Caco-2 (cell line): ENCODE data around the gene FMC1. TPM values are rescaled to one million over a fixed set of nuclear protein-coding genes. Genes with fewer than 3 reads are reported as not detected.
"Not testable (repeated sequence)": the region's sequence is repeated elsewhere in the genome, so short reads cannot be mapped to it uniquely, and the experiment has no call there.

Experiments used
- BruUV-seq: library from RNA; stranded (reverse); fragments of 400-500 nt; replicated peaks from 2 replicates; lab custom pipeline; 2021; lab: Mats Ljungman, UMichigan
- CTCF ChIA-PET: fragments of 300-600 bp; sonication (Branson Sonifier 250); formaldehyde crosslinking; loops from one replicate; lab custom pipeline; 2022; ENCODE audit warnings: antibody characterized with exemption; lab: Charles Lee
- POLR2A ChIA-PET: fragments of 300-600 bp; sonication (Branson Sonifier 250); formaldehyde crosslinking; loops from one replicate; lab custom pipeline; 2022; ENCODE audit warnings: antibody characterized with exemption; lab: Charles Lee
- DNase-seq, 2 experiments: peaks; one replicate each; pipeline versions ENCODE4 v3.0.0 to v3.0.0-alpha.2; 2020 to 2022
- H3K27me3 ChIP-seq: replicated peaks from 2 replicates; pipeline ENCODE4 v1.6.0; 2011; ENCODE audit warnings: low read length; ENCODE audit not compliant: control insufficient read depth, insufficient read depth
- H3K36me3 ChIP-seq: 2 replicates; pipeline ENCODE4 v1.5.1; 2011; ENCODE audit warnings: low read length; ENCODE audit not compliant: control insufficient read depth, insufficient read depth
- H3K4me1 ChIP-seq: fragments of 250-450 bp; sonication (Bioruptor Pico); 2 replicates; pipeline ENCODE4 v1.5.1; 2020; ENCODE audit warnings: mild to moderate bottlenecking
- H3K4me3 ChIP-seq: 2 replicates; pipeline ENCODE4 v1.5.1; 2011; ENCODE audit warnings: low read depth, mild to moderate bottlenecking, control low read depth, low read length
- H3K9me3 ChIP-seq: fragments of 250-450 bp; sonication (Bioruptor Pico); 2 replicates; pipeline ENCODE4 v1.5.1; 2020; ENCODE audit warnings: mild to moderate bottlenecking, moderate library complexity
- H3K27ac Mint-ChIP-seq: one replicate; pipeline ENCODE4 v1.8.0; 2022; ENCODE audit warnings: mixed read lengths; ENCODE audit not compliant: unreplicated experiment
- H3K27me3 Mint-ChIP-seq: one replicate; pipeline ENCODE4 v1.8.0; 2022; ENCODE audit warnings: mixed read lengths; ENCODE audit not compliant: insufficient read depth, unreplicated experiment
- H3K36me3 Mint-ChIP-seq: one replicate; pipeline ENCODE4 v1.8.0; 2022; ENCODE audit warnings: mild to moderate bottlenecking, mixed read lengths; ENCODE audit not compliant: insufficient read depth, unreplicated experiment
- H3K4me1 Mint-ChIP-seq: one replicate; pipeline ENCODE4 v1.8.0; 2022; ENCODE audit warnings: low read depth, mixed read lengths; ENCODE audit not compliant: unreplicated experiment
- H3K4me3 Mint-ChIP-seq: one replicate; pipeline ENCODE4 v1.8.0; 2022; ENCODE audit warnings: mild to moderate bottlenecking, moderate library complexity, mixed read lengths; ENCODE audit not compliant: unreplicated experiment
- H3K9me3 Mint-ChIP-seq: one replicate; pipeline ENCODE4 v1.8.0; 2022; ENCODE audit warnings: mixed read lengths; ENCODE audit not compliant: unreplicated experiment
- intact Hi-C: fragments of 100-400 bp; cut with micrococcal nuclease; formaldehyde crosslinking; loops from one replicate; pipeline ENCODE4 v1.10.0; 2022; ENCODE audit not compliant: unreplicated experiment
- total RNA-seq: library from RNA; stranded (reverse); gene quantifications from 2 replicates; pipeline ENCODE4 v1.2.3, GENCODE V29; 2022
- TF ChIP-seq, protein P1 (sequence below), 2 experiments: fragments of 200-600 bp in 1 of 2; IDR thresholded peaks; 1 replicate in 1 of 2; 2 replicates in 1 of 2; pipeline versions ENCODE4 v1.5.1 to v1.8.0; 2011 to 2022; ENCODE audit warnings: antibody characterized with exemption in 1 of 2, control low read depth in 1 of 2, inconsistent platforms in 1 of 2, low read depth in 1 of 2, low read length in 1 of 2, mild to moderate bottlenecking in 1 of 2, moderate library complexity in 1 of 2; ENCODE audit not compliant: insufficient read depth in 1 of 2, severe bottlenecking in 1 of 2, unreplicated experiment in 1 of 2

FMC1 gene
- total RNA-seq, 1 experiment from 2014 or later, result 15.1 TPM

DNA sequence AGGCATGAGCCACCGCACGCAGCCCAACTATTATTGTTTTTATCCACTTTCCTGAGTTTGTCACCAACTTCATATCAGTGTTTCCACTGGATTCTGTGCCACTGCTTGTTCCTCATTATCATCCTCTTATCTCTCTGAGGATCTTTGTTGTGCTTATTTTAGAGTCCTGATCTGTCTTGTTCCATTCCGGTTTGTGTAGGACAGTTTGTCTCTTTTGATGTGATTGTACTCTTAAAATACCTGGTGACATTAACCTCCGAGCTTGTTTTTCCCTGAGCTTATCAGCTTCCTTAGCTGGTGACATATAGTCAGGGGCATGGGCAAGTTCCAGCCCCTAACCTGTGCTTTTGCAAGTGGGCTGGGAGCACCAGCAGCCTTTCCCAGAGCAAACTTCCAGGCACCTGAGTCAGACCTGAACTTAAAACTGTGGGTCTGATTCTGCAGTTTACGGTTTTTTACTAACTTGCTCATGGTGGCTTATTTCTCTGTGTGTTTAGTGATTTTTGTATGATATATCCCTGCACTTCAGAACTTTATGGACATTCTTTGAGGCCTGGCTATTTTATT is 23.1 kb upstream of the FMC1 start:
- H3K4me3 ChIP-seq, result no peak overlapping the region
- H3K4me1 ChIP-seq, result peaks cover 16% of the 10 kb centered on the region
- intact Hi-C loops, result loop anchor here (2.0 kb wide), 1 partner anchor 43 kb away; no protein-coding TSS in a partner anchor
- H3K4me1 Mint-ChIP-seq, result peaks cover 16% of the 10 kb centered on the region
- TF ChIP-seq, protein P1, sequence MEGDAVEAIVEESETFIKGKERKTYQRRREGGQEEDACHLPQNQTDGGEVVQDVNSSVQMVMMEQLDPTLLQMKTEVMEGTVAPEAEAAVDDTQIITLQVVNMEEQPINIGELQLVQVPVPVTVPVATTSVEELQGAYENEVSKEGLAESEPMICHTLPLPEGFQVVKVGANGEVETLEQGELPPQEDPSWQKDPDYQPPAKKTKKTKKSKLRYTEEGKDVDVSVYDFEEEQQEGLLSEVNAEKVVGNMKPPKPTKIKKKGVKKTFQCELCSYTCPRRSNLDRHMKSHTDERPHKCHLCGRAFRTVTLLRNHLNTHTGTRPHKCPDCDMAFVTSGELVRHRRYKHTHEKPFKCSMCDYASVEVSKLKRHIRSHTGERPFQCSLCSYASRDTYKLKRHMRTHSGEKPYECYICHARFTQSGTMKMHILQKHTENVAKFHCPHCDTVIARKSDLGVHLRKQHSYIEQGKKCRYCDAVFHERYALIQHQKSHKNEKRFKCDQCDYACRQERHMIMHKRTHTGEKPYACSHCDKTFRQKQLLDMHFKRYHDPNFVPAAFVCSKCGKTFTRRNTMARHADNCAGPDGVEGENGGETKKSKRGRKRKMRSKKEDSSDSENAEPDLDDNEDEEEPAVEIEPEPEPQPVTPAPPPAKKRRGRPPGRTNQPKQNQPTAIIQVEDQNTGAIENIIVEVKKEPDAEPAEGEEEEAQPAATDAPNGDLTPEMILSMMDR (IDR thresholded peaks at IDR 0.05; ENCODE audit: insufficient read depth in 1 of 2, low read depth in 1 of 2, low read length in 1 of 2, severe bottlenecking in 1 of 2, unreplicated experiment in 1 of 2), result no peak
- no peak overlapping the region for H3K27ac Mint-ChIP-seq
- CTCF ChIA-PET, result interaction anchor here (0.6 kb wide), 1 partner anchor 30 kb away, joined by 3 read pairs; no protein-coding TSS in a partner anchor
- no peaks in the 10 kb centered on the region for H3K9me3 ChIP-seq
- no peaks in the 10 kb centered on the region for H3K27me3 Mint-ChIP-seq
- no peak overlapping the region for H3K4me3 Mint-ChIP-seq
- BruUV-seq, result no TSS peak
- peaks cover 5% of the 10 kb centered on the region for H3K36me3 Mint-ChIP-seq
- H3K36me3 ChIP-seq, result no peaks in the 10 kb centered on the region
- POLR2A ChIA-PET, result no interaction called here
- H3K27me3 ChIP-seq, result no peaks in the 10 kb centered on the region
- DNase-seq, result no peak
- no peaks in the 10 kb centered on the region for H3K9me3 Mint-ChIP-seq

DNA sequence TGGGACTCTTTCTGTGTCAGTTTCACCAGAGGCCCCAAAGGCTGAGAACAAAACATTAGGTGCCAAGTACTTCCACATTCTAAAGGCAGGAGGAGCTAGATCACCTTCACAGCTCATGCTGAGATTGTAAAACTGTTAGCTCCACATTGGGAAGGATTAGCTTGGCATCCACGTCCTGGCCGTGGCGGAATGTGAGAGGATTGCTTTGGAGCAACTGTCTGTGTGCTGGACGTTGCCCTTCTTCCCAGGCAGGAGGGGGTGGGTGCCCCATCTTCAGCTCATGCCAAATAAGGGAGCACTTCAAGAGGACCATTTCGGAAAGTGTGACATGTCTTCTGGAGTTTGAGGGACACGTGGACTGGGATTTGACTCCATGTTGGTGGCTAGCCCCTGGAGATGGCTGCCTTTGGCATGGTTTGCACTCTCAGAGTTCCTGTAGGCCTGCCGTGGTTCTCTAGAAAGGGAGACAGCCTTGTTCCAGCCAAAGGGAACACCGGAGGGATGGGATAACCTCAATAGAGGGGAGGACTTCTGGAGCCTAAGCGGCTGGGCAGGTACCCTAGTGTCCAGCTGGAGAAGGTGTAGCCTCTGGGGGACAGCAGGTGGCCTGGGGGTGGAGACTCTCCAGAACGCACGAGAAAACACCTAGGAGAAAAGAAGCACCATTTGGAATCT is 19.9 kb upstream of the FMC1 start:
- intact Hi-C loops, result no loop called here
- H3K4me1 ChIP-seq, result peaks cover 16% of the 10 kb centered on the region
- H3K27me3 ChIP-seq, result no peaks in the 10 kb centered on the region
- H3K27me3 Mint-ChIP-seq, result no peaks in the 10 kb centered on the region
- TF ChIP-seq, protein P1 (IDR thresholded peaks at IDR 0.05; ENCODE audit: insufficient read depth in 1 of 2, low read depth in 1 of 2, low read length in 1 of 2, severe bottlenecking in 1 of 2, unreplicated experiment in 1 of 2), result peak; percentile 24 to 38
- H3K27ac Mint-ChIP-seq, result no peak overlapping the region
- H3K36me3 Mint-ChIP-seq, result peaks cover 5% of the 10 kb centered on the region
- no peaks in the 10 kb centered on the region for H3K9me3 ChIP-seq
- no peak overlapping the region for H3K4me3 Mint-ChIP-seq
- peaks cover 16% of the 10 kb centered on the region for H3K4me1 Mint-ChIP-seq
- no peak overlapping the region for H3K4me3 ChIP-seq
- ChIA-PET POLR2A (no interaction called here), CTCF (interaction anchor here (0.8 to 1.5 kb wide), 3 partner anchors 19 to 110 kb away, joined by 4 to 13 read pairs (median 8); no protein-coding TSS in a partner anchor)
- no TSS peak for BruUV-seq
- DNase-seq, result peak; percentile 46 to 49
- H3K9me3 Mint-ChIP-seq, result no peaks in the 10 kb centered on the region
- H3K36me3 ChIP-seq, result no peaks in the 10 kb centered on the region

DNA sequence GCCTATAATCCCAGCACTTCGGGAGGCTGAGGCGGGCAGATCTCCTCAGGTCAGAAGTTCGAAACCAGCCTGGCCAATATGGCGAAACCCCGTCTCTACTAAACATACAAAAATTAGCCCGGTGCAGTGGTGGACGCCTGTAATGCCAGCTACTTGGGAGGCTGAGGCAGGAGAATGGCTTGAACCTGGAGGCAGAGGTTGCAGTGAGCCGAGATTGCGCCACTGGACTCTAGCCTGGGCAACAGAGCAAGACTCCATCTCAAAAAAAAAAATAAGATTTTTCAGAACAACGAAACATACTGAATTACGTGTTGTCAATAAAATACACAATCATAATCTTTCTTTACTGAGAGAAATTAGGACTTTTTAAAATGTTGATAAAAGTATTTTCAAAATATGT is 16.4 kb upstream of the FMC1 start:
- intact Hi-C loops, result not testable (repeated sequence)

More for the DNA sequence above, 16.4 kb upstream of the FMC1 start:
- H3K4me3 Mint-ChIP-seq, POLR2A ChIA-PET, DNase-seq, H3K4me3 ChIP-seq, H3K4me1 Mint-ChIP-seq, H3K27ac Mint-ChIP-seq, H3K36me3 Mint-ChIP-seq, H3K36me3 ChIP-seq, BruUV-seq, H3K27me3 Mint-ChIP-seq, CTCF ChIA-PET, H3K9me3 Mint-ChIP-seq, H3K27me3 ChIP-seq, H3K4me1 ChIP-seq, H3K9me3 ChIP-seq: not testable (repeated sequence)
